Ovary (tissue), 3 donors: Measurements from ENCODE around the gene PPP1R14C.

ENCODE experiments used
- CTCF ChIP-seq, 3 donors: fragments of 450-650 bp in 2 of 3; fragments of 200-600 bp in 1 of 3; IDR thresholded peaks; one replicate each; pipeline versions ENCODE4 v1.5.1 to v1.8.0; 2016 to 2022; ENCODE audit warnings: antibody characterized with exemption in 3 of 3, mild to moderate bottlenecking in 1 of 3
- EP300 ChIP-seq: sonication (generic); formaldehyde crosslinking; IDR thresholded peaks from one replicate; pipeline ENCODE4 v1.6.1; 2017; ENCODE audit warnings: antibody characterized with exemption
- POLR2A ChIP-seq: fragments of 450-650 bp; IDR thresholded peaks from one replicate; pipeline ENCODE4 v1.6.1; 2017; ENCODE audit warnings: antibody characterized with exemption, mild to moderate bottlenecking, moderate library complexity
- donor health status: DM: no; HTN: no; CAD: no.

GRCh38 chr6:150230164-150230561 is 87.3 kb downstream of the PPP1R14C start:
- no peak for TF ChIP-seq POLR2A
- TF ChIP-seq CTCF (IDR thresholded peaks at IDR 0.05): no peak
- TF ChIP-seq EP300: no peak
